Breast epithelium (tissue), 3 donors: ENCODE data around the gene NTSR1.

Source experiments
- POLR2AphosphoS5 ChIP-seq, 3 donors: sonication (generic); formaldehyde crosslinking; IDR thresholded peaks; one replicate each; pipeline ENCODE4 v1.6.1; 2017; ENCODE audit warnings: antibody characterized with exemption in 3 of 3
- TF ChIP-seq, protein P1 (sequence below), 3 donors: fragments of 450-650 bp; IDR thresholded peaks; one replicate each; pipeline ENCODE4 v1.5.1; 2016 to 2017; ENCODE audit warnings: antibody characterized with exemption in 3 of 3, mild to moderate bottlenecking in 3 of 3, moderate library complexity in 3 of 3

DNA sequence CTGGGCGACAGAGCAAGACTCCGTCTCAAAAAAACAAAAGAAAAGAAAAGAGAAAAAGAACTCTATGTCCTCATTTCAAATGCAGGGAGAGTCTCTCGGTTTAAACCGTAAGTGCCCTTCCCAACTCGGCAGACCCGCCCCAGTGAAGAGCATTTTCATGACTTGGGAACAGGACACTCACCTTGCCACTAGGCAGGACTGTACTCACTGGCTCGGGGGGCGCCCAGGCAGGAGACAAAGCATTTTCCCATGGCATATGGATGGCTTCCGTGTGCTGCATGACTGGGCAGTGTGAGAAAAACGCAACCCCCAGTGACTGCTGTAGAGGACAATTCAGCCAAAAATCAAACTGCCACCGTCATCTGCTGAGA lies 64.0 kb downstream of the NTSR1 start:
- TF ChIP-seq POLR2AphosphoS5 (IDR thresholded peaks at IDR 0.05), result no peak
- TF ChIP-seq, protein P1, sequence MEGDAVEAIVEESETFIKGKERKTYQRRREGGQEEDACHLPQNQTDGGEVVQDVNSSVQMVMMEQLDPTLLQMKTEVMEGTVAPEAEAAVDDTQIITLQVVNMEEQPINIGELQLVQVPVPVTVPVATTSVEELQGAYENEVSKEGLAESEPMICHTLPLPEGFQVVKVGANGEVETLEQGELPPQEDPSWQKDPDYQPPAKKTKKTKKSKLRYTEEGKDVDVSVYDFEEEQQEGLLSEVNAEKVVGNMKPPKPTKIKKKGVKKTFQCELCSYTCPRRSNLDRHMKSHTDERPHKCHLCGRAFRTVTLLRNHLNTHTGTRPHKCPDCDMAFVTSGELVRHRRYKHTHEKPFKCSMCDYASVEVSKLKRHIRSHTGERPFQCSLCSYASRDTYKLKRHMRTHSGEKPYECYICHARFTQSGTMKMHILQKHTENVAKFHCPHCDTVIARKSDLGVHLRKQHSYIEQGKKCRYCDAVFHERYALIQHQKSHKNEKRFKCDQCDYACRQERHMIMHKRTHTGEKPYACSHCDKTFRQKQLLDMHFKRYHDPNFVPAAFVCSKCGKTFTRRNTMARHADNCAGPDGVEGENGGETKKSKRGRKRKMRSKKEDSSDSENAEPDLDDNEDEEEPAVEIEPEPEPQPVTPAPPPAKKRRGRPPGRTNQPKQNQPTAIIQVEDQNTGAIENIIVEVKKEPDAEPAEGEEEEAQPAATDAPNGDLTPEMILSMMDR (IDR thresholded peaks at IDR 0.05), result no peak
